Mesothelial cell of epicardium (in vitro differentiated cells): Measurements from ENCODE around the gene FBXO30. TPM values are rescaled to one million over a fixed set of nuclear protein-coding genes. Genes with fewer than 3 reads are reported as not detected.

Experiments used
- DNase-seq, 2 experiments: peaks; one replicate each; pipeline ENCODE4 v3.0.0; 2021; ENCODE audit warnings: low spot score in 2 of 2; ENCODE audit not compliant: unreplicated experiment in 2 of 2
- H3K27ac Mint-ChIP-seq: 2 replicates; pipeline ENCODE4 v1.8.0; 2021; ENCODE audit warnings: mixed read lengths
- H3K27me3 Mint-ChIP-seq: 2 replicates; pipeline ENCODE4 v1.8.0; 2021; ENCODE audit warnings: low read depth, mixed read lengths
- H3K36me3 Mint-ChIP-seq: 2 replicates; pipeline ENCODE4 v1.8.0; 2021; ENCODE audit warnings: mixed read lengths
- H3K4me1 Mint-ChIP-seq: 2 replicates; pipeline ENCODE4 v1.8.0; 2021; ENCODE audit warnings: mixed read lengths
- H3K4me3 Mint-ChIP-seq: 2 replicates; pipeline ENCODE4 v1.8.0; 2021; ENCODE audit warnings: mild to moderate bottlenecking, moderate library complexity, mixed read lengths
- H3K9me3 Mint-ChIP-seq: 2 replicates; pipeline ENCODE4 v1.8.0; 2021; ENCODE audit warnings: mixed read lengths
- total RNA-seq: library from RNA; stranded (reverse); gene quantifications from 3 replicates; pipeline ENCODE4 v1.2.1, GENCODE V29; 2021
- TF ChIP-seq, protein P1 (sequence below): fragments of 200-600 bp; sonication (generic); IDR thresholded peaks from one replicate; pipeline ENCODE4 v1.5.0; 2021; ENCODE audit warnings: antibody characterized with exemption; ENCODE audit not compliant: unreplicated experiment

The FBXO30 gene
- total RNA-seq, 1 donor from 2014 or later, result 9.2 TPM

DNA sequence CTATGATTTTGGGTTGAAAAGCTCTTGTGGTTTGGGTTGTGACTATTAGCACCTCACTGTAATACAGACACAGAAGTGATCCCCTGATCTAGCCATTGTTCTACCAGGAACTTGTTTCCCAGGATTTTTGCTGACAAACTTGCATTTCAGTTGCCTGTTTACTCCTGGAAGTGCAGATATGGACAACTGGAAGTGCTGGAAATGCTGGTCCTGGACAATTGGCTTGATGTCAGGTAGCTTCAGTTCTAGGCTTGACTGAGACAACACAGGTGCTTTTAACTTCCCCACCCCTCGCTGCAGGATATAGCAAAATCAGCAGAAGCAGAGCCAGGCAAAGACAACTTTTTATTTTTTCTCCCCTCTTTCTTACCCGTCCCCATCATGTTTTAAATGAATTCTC, 27.1 kb upstream of the FBXO30 start:
- no peak for DNase-seq
- TF ChIP-seq, protein P1, sequence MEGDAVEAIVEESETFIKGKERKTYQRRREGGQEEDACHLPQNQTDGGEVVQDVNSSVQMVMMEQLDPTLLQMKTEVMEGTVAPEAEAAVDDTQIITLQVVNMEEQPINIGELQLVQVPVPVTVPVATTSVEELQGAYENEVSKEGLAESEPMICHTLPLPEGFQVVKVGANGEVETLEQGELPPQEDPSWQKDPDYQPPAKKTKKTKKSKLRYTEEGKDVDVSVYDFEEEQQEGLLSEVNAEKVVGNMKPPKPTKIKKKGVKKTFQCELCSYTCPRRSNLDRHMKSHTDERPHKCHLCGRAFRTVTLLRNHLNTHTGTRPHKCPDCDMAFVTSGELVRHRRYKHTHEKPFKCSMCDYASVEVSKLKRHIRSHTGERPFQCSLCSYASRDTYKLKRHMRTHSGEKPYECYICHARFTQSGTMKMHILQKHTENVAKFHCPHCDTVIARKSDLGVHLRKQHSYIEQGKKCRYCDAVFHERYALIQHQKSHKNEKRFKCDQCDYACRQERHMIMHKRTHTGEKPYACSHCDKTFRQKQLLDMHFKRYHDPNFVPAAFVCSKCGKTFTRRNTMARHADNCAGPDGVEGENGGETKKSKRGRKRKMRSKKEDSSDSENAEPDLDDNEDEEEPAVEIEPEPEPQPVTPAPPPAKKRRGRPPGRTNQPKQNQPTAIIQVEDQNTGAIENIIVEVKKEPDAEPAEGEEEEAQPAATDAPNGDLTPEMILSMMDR, result no peak
- Mint-ChIP-seq H3K27ac (no peak overlapping the region), H3K9me3 (no peaks in the 10 kb centered on the region), H3K4me3 (no peak overlapping the region), H3K36me3 (no peaks in the 10 kb centered on the region), H3K27me3 (no peaks in the 10 kb centered on the region), H3K4me1 (peaks cover 2% of the 10 kb centered on the region)

DNA sequence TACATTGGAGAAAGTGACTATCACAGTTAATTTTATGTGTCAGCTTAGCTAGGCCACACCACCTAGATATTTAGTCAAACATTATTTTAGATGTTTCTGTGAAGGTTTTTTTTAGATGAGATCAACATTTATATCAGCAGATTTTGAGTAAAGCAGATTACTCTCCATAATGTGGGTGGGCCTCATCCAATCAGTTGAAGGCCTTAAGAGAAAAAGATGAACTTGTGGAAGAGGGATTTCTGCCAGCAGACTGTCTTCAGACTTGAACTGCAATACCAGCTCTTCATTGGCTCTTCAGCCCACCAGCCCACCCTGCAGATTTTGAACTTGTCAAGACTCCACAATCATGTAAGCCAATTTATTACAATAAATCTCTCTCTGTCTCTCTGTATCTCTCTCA, 25.1 kb upstream of the FBXO30 start:
- no peak overlapping the region for H3K4me3 Mint-ChIP-seq
- no peaks in the 10 kb centered on the region for H3K36me3 Mint-ChIP-seq

DNA sequence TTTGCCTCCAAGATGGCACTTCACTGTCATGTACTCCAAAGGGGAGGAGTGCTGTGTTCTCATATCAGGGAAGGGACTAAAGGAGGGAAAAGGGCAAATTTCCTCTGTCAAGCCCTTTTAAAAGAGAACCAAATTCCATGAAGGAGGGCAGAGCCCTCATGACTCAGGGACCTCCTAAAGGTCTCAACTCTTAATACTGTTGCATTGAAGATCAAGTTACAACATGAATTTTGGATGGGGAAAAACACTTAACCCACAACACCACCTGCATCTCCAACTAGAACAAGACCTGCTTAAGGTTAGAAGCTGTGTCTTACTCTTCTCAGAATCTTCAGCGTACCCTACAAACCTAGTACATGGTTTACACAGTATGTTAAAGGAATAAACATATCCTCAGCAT, 23.7 kb upstream of the FBXO30 start:
- Mint-ChIP-seq H3K4me3 (no peak overlapping the region), H3K36me3 (no peaks in the 10 kb centered on the region), H3K27me3 (no peaks in the 10 kb centered on the region), H3K9me3 (no peaks in the 10 kb centered on the region), H3K27ac (no peak overlapping the region), H3K4me1 (peaks cover 9% of the 10 kb centered on the region)
- TF ChIP-seq, protein P1, result no peak
- no peak for DNase-seq

More for the DNA sequence above, 25.1 kb upstream of the FBXO30 start:
- H3K4me1 Mint-ChIP-seq, result peaks cover 9% of the 10 kb centered on the region
- TF ChIP-seq, protein P1, result no peak
- H3K27ac Mint-ChIP-seq, result no peak overlapping the region
- H3K27me3 Mint-ChIP-seq, result no peaks in the 10 kb centered on the region
- no peaks in the 10 kb centered on the region for H3K9me3 Mint-ChIP-seq
- DNase-seq, result no peak

DNA sequence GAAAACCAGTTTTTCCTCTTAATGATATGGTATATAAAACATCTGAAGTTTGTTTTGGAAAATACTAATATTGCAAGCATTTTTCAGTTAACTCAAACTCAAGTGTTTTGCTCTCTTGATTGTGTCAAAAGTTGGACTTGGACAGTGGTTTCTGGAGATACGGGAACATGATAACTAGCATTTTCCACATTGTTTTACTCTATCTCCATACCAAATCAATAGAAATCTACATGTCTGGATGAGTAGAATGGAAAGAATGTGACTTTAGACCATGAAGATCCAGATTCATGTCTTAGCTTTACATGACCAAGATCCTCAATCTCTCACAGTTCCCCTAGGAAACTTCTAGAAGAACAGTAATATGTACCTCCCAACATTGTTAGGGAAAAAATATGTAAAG, 22.2 kb upstream of the FBXO30 start:
- peaks cover 9% of the 10 kb centered on the region for H3K4me1 Mint-ChIP-seq
- no peak overlapping the region for H3K4me3 Mint-ChIP-seq
- no peak overlapping the region for H3K27ac Mint-ChIP-seq
- H3K27me3 Mint-ChIP-seq, result no peaks in the 10 kb centered on the region
- no peaks in the 10 kb centered on the region for H3K36me3 Mint-ChIP-seq
- no peak for DNase-seq
- no peaks in the 10 kb centered on the region for H3K9me3 Mint-ChIP-seq
- TF ChIP-seq, protein P1, result no peak

DNA sequence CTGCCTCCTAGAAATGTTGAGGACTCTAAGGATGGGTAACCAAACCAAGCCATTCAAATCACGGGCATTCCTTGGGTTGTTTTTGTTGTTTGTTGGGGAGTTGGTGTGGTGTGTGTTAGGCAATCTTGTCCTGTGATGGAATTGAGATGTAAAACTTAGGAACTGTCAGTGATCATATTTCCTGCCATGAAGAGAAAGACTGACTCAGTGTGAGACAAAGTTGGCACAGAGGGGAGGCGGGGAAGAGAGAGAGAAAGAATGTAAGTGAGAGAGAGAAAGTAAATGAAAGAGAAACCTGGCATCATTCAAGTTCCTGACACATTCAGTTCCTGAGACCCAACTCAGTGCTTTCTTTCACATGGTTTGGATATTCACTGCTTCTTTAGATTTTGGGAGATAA, 21.6 kb upstream of the FBXO30 start:
- TF ChIP-seq, protein P1, result no peak
- Mint-ChIP-seq H3K36me3 (no peaks in the 10 kb centered on the region), H3K4me3 (no peak overlapping the region), H3K4me1 (peaks cover 9% of the 10 kb centered on the region), H3K9me3 (no peaks in the 10 kb centered on the region), H3K27ac (peak overlapping the region; percentile 52), H3K27me3 (no peaks in the 10 kb centered on the region)
- DNase-seq, result no peak

DNA sequence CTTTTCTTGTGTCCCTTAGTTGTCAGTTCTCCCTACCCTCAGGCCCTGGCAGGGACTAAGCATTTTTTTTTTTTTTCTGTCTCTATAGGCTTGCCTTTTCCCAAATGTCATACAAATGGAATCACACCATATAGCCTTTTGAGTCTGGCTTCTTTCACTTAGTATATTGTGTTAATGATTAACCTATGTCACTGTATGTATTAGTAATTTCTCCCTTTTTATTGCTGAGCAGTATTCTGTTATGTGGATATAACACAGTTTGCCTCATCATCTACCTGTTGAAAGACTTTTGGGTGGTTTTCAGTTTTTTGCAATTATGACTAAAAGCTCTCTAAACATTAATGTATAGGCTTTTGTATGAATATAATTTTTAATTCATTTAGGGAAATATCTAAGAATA, 16.0 kb upstream of the FBXO30 start:
- TF ChIP-seq, protein P1, result no peak
- H3K4me1 Mint-ChIP-seq, result no peaks in the 10 kb centered on the region
- no peak for DNase-seq
- peaks cover 3% of the 10 kb centered on the region for H3K9me3 Mint-ChIP-seq
- no peaks in the 10 kb centered on the region for H3K36me3 Mint-ChIP-seq
- no peak overlapping the region for H3K4me3 Mint-ChIP-seq
- no peak overlapping the region for H3K27ac Mint-ChIP-seq
- no peaks in the 10 kb centered on the region for H3K27me3 Mint-ChIP-seq
